Transverse colon (tissue), 4 donors: ENCODE measurements around the gene CHRNA9. TPM values are rescaled to one million over a fixed set of nuclear protein-coding genes. Genes with fewer than 3 reads are reported as not detected.
"Not testable (repeated sequence)": the region's sequence is repeated elsewhere in the genome, so short reads cannot be mapped to it uniquely, and the experiment has no call there.

Experiments
- DNase-seq: peaks from one replicate; pipeline ENCODE4 v3.0.0-alpha.2; 2019
- H3K27ac ChIP-seq, 4 donors: fragments of 200-600 bp; sonication (generic); 2 replicates each; pipeline ENCODE4 v1.5.1; 2016 to 2018; ENCODE audit warnings: inconsistent platforms in 4 of 4
- H3K27me3 ChIP-seq: fragments of 200-600 bp; sonication (generic); 2 replicates; pipeline ENCODE4 v1.5.1; 2017; ENCODE audit warnings: inconsistent platforms
- H3K36me3 ChIP-seq, 4 donors: fragments of 200-600 bp; sonication (generic); 2 replicates each; pipeline ENCODE4 v1.5.1; 2017 to 2019; ENCODE audit warnings: inconsistent platforms in 4 of 4
- H3K4me1 ChIP-seq, 4 donors: fragments of 200-600 bp; sonication (generic); 2 replicates each; pipeline ENCODE4 v1.5.1; 2017 to 2020; ENCODE audit warnings: inconsistent platforms in 4 of 4
- H3K4me3 ChIP-seq, 4 donors: fragments of 200-600 bp; sonication (generic); 1 replicate in 1 of 4; 2 replicates in 3 of 4; pipeline versions ENCODE4 v1.5.1 to v1.6.1; 2017 to 2019; ENCODE audit warnings: inconsistent platforms in 4 of 4
- H3K9me3 ChIP-seq, 2 donors: fragments of 200-600 bp; sonication (generic); 2 replicates each; pipeline ENCODE4 v1.5.1; 2017 to 2019; ENCODE audit warnings: inconsistent platforms in 2 of 2
- CTCF ChIP-seq, 5 experiments: fragments of 200-600 bp in 3 of 5; fragments of 450-650 bp in 2 of 5; sonication (generic) in 3 of 5; IDR thresholded peaks; 1 replicate in 2 of 5; 2 replicates in 3 of 5; pipeline ENCODE4 v1.5.1; 2016 to 2017; ENCODE audit warnings: antibody characterized with exemption in 5 of 5, inconsistent platforms in 3 of 5, mild to moderate bottlenecking in 2 of 5, moderate library complexity in 1 of 5
- EP300 ChIP-seq: sonication (generic); formaldehyde crosslinking; IDR thresholded peaks from one replicate; pipeline ENCODE4 v1.6.1; 2017; ENCODE audit warnings: antibody characterized with exemption, low read depth
- POLR2A ChIP-seq: fragments of 450-650 bp; IDR thresholded peaks from one replicate; pipeline ENCODE4 v1.6.1; 2016; ENCODE audit warnings: antibody characterized with exemption, mild to moderate bottlenecking, moderate library complexity
- POLR2AphosphoS5 ChIP-seq, 3 donors: sonication (generic); formaldehyde crosslinking; IDR thresholded peaks; one replicate each; pipeline ENCODE4 v1.6.1; 2016; ENCODE audit warnings: antibody characterized with exemption in 3 of 3
- WGBS, 2 donors: methylation state at CpG; one replicate each; pipeline ENCODE4 v1.1.5; 2018; ENCODE audit warnings: low coverage in 1 of 2; 5-methylcytosine and 5-hydroxymethylcytosine counted together
- in situ Hi-C, 4 donors: fragments of 200-750 bp; cut with MboI; loops; one replicate each; pipeline versions ENCODE4 v1.15.0 to v1.15.1; 2017; ENCODE audit warnings: low sequenced_read_pairs in 3 of 4, low pct_ligation_motif_present in 1 of 4, low pct_unique_long_range_greater_than_20kb in 1 of 4
- intact Hi-C: fragments of 100-400 bp; cut with DNase I; formaldehyde crosslinking; loops from one replicate; pipeline ENCODE4 v1.15.1; 2023; ENCODE audit warnings: low total_unique reads
- total RNA-seq, 4 donors: library from RNA; depleted of rRNA; stranded (reverse); fragments of >200 nt; gene quantifications; one replicate each; pipeline ENCODE4 v1.1.0, GENCODE V29; 2016

Gene CHRNA9
- not detected for total RNA-seq

- TF ChIP-seq CTCF (IDR thresholded peaks at IDR 0.05) (no peak), POLR2A (no peak)
- no peak for DNase-seq
- 66 to 81% methylated on average over 3 to 10 of the region's 12 CpGs for WGBS, 2 donors
- no peaks in the 10 kb centered on the region for H3K4me1 ChIP-seq
- H3K27me3 ChIP-seq, result no peaks in the 10 kb centered on the region
- H3K36me3 ChIP-seq, result no peaks in the 10 kb centered on the region
- H3K4me3 ChIP-seq, result no peak within 1 kb of the TSS
- in situ Hi-C loops (no loop called here), intact Hi-C loops (no loop called here)
- no peak within 1 kb of the TSS for H3K27ac ChIP-seq
- H3K9me3 ChIP-seq, result no peaks in the 10 kb centered on the region
Observed at GRCh38 chr4:40334591-40335524, at the start of gene CHRNA9. TSS of gene CHRNA9 (plus strand) at chr4:40335333. CDS start at chr4:40335468, 135 bp downstream.

- intact Hi-C loops, result no loop called here
- no peak for DNase-seq
- H3K27ac ChIP-seq, result no peak overlapping the region
- H3K36me3 ChIP-seq, result no peaks in the 10 kb centered on the region
- 80 to 83% methylated on average over 1 to 5 of the region's 5 CpGs for WGBS, 2 donors
- peaks cover 0 to 10% (median 0%) of the 10 kb centered on the region in 4 donors for H3K4me1 ChIP-seq
- H3K27me3 ChIP-seq, result no peaks in the 10 kb centered on the region
- H3K9me3 ChIP-seq, result no peaks in the 10 kb centered on the region
- no peak for TF ChIP-seq CTCF (IDR thresholded peaks at IDR 0.05)
- TF ChIP-seq EP300, result no peak
- no peak for TF ChIP-seq POLR2A
- TF ChIP-seq POLR2AphosphoS5 (IDR thresholded peaks at IDR 0.05), result no peak
- H3K4me3 ChIP-seq, result no peak overlapping the region
- in situ Hi-C loops, result no loop called here
Observed at GRCh38 chr4:40285692-40286091, 49.4 kb upstream of the CHRNA9 start.

GRCh38 chr4:40288566-40288965 is 46.6 kb upstream of the CHRNA9 start:
- peaks cover 0 to 10% (median 0%) of the 10 kb centered on the region in 4 donors for H3K4me1 ChIP-seq
- intact Hi-C loops, result no loop called here
- H3K4me3 ChIP-seq, result no peak overlapping the region
- no peak for TF ChIP-seq POLR2AphosphoS5 (IDR thresholded peaks at IDR 0.05)
- no peak for TF ChIP-seq CTCF (IDR thresholded peaks at IDR 0.05)
- TF ChIP-seq EP300, result no peak
- TF ChIP-seq POLR2A, result no peak
- no peak overlapping the region for H3K27ac ChIP-seq
- H3K9me3 ChIP-seq, result no peaks in the 10 kb centered on the region
- WGBS, 2 donors, result 87 to 95% methylated on average over 8 of the region's 8 CpGs
- no peak for DNase-seq
- H3K27me3 ChIP-seq, result no peaks in the 10 kb centered on the region
- H3K36me3 ChIP-seq, result no peaks in the 10 kb centered on the region
- in situ Hi-C loops, result no loop called here

- peaks cover 0 to 10% (median 0%) of the 10 kb centered on the region in 4 donors for H3K4me1 ChIP-seq
- 38 to 44% methylated on average over 7 of the region's 7 CpGs for WGBS, 2 donors
- TF ChIP-seq CTCF (IDR thresholded peaks at IDR 0.05), result no peak
- TF ChIP-seq POLR2AphosphoS5 (IDR thresholded peaks at IDR 0.05), result no peak
- TF ChIP-seq EP300, result no peak
- no peak for TF ChIP-seq POLR2A
- no peak overlapping the region for H3K4me3 ChIP-seq
- intact Hi-C loops, result no loop called here
- H3K27me3 ChIP-seq, result no peaks in the 10 kb centered on the region
- in situ Hi-C loops, result no loop called here
- no peaks in the 10 kb centered on the region for H3K36me3 ChIP-seq
- no peaks in the 10 kb centered on the region for H3K9me3 ChIP-seq
- no peak for DNase-seq
- no peak overlapping the region for H3K27ac ChIP-seq
Observed at GRCh38 chr4:40289366-40290188, 45.6 kb upstream of the CHRNA9 start.

- intact Hi-C loops, H3K36me3 ChIP-seq, H3K27ac ChIP-seq, H3K4me1 ChIP-seq, DNase-seq, in situ Hi-C loops, H3K9me3 ChIP-seq, H3K4me3 ChIP-seq, H3K27me3 ChIP-seq: not testable (repeated sequence)
- 80 to 83% methylated on average over 2 of the region's 2 CpGs for WGBS, 2 donors
Observed at GRCh38 chr4:40290611-40291186, 44.4 kb upstream of the CHRNA9 start.
